GM21423 (cell line): Measurements from ENCODE around the gene EIF2S3.
A peak's percentile ranks its signal among the peaks of the same experiment; 100 is the strongest.
"Not testable (repeated sequence)": the region's sequence is repeated elsewhere in the genome, so short reads cannot be mapped to it uniquely, and the experiment has no call there.

Experiments used
- ATAC-seq: cut with Tn5 transposase; IDR thresholded peaks from one replicate; pipeline ENCODE4 v1.9.1; 2021; ENCODE audit warnings: mild to moderate bottlenecking, moderate library complexity; ENCODE audit not compliant: unreplicated experiment

Gene EIF2S3

GRCh38 chrX:24054182-24055042, at the start of gene EIF2S3:
Gene EIF2S3, plus strand, starts transcription at chrX:24054956. Its CDS starts 13 bp downstream, at chrX:24054969.
- peak; percentile 89 for ATAC-seq

GRCh38 chrX:24005028-24005427, 49.7 kb upstream of the EIF2S3 start:
- ATAC-seq: no peak

GRCh38 chrX:24005867-24006266, 48.9 kb upstream of the EIF2S3 start:
- ATAC-seq: no peak

GRCh38 chrX:24012266-24012665, 42.5 kb upstream of the EIF2S3 start:
- no peak for ATAC-seq

- peak; percentile 83 for ATAC-seq
Measured at GRCh38 chrX:24014388-24015018, 40.3 kb upstream of the EIF2S3 start.

- no peak for ATAC-seq
Measured at GRCh38 chrX:24017674-24018073, 37.1 kb upstream of the EIF2S3 start.

- ATAC-seq: no peak
Measured at GRCh38 chrX:24018809-24019208, 35.9 kb upstream of the EIF2S3 start.

GRCh38 chrX:24019448-24019847, 35.3 kb upstream of the EIF2S3 start:
- no peak for ATAC-seq

GRCh38 chrX:24020306-24020876, 34.4 kb upstream of the EIF2S3 start:
- ATAC-seq: no peak

- ATAC-seq: no peak
Measured at GRCh38 chrX:24023544-24023943, 31.2 kb upstream of the EIF2S3 start.

GRCh38 chrX:24023972-24024669, 30.6 kb upstream of the EIF2S3 start:
- ATAC-seq: no peak

- ATAC-seq: peak; percentile 91
Measured at GRCh38 chrX:24024819-24025740, 29.7 kb upstream of the EIF2S3 start.

GRCh38 chrX:24025741-24026403, 28.9 kb upstream of the EIF2S3 start:
- ATAC-seq: peak; percentile 19

- no peak for ATAC-seq
Measured at GRCh38 chrX:24026432-24026831, 28.3 kb upstream of the EIF2S3 start.

- no peak for ATAC-seq
Measured at GRCh38 chrX:24027086-24027485, 27.7 kb upstream of the EIF2S3 start, which contains the start of gene KLHL15. Gene KLHL15, minus strand, starts transcription at chrX:24027186. Its CDS starts 20,493 bp downstream, at chrX:24006693.

GRCh38 chrX:24027985-24028384, 26.8 kb upstream of the EIF2S3 start:
- no peak for ATAC-seq

- ATAC-seq: no peak
Measured at GRCh38 chrX:24030597-24030996, 24.2 kb upstream of the EIF2S3 start.

GRCh38 chrX:24034485-24034884, 20.3 kb upstream of the EIF2S3 start:
- no peak for ATAC-seq

GRCh38 chrX:24037729-24038128, 17.0 kb upstream of the EIF2S3 start:
- no peak for ATAC-seq

- ATAC-seq: not testable (repeated sequence)
Measured at GRCh38 chrX:24046060-24046459, 8.7 kb upstream of the EIF2S3 start.
